ENCODE results near the gene TMEM161B.
"Not testable (repeated sequence)": the region's sequence is repeated elsewhere in the genome, so short reads cannot be mapped to it uniquely, and the experiment has no call there.

The TMEM161B gene

DNA sequence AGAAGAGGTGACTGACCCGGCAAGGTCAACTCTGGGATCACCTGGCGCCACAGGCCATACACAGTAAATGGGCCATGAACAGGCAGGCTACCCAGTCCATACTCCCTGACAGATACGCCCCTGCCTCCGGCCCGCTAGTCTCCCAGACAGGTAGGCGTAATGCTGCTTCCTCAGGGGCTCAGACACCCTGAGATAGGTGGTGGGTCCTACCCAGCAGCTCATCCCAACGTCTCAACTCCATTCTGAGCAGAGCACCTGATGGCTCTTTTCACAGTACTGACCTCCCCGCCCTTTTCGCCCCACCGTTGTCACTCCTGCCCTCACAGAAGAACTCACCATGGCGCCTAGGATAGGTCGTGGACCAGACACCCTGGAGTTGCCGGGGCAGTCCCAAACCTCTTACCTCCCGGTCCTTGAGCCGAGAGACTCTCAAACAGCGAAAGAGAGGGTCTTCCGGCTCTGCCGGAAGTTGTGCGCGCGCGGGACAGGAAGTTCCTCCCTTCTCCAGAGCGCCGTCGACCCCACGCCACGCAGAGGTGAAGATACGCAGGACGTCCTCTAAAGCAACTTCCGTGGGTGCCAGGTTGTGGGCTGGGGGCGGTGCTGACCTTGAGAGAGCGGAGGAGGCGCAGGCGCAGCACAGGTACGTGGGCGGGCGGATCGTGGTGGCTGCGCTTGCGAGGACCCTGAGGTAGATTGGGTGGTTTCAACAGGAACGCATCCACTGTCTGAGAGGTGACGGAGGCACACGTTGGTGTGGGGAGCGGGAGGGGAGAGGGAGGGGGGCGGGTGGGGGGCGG, at the start of gene TMEM161B:
TSS of gene TMEM161B (minus strand) at position 461 of the 800 bp plus-strand sequence. CDS start at position 339, 122 bp downstream.
- peak; percentile 91 for DNase-seq (ENCODE audit: low read depth)

GRCh38 chr5:88304356-88304755, 35.7 kb upstream of the TMEM161B start:
- DNase-seq (ENCODE audit: low read depth) = no peak

- peak; percentile 31 for DNase-seq (ENCODE audit: low read depth)
Measured at GRCh38 chr5:88298425-88298824, 29.8 kb upstream of the TMEM161B start.

- DNase-seq (ENCODE audit: low read depth) = peak; percentile 41
Measured at GRCh38 chr5:88290801-88291200, 22.2 kb upstream of the TMEM161B start.

DNA sequence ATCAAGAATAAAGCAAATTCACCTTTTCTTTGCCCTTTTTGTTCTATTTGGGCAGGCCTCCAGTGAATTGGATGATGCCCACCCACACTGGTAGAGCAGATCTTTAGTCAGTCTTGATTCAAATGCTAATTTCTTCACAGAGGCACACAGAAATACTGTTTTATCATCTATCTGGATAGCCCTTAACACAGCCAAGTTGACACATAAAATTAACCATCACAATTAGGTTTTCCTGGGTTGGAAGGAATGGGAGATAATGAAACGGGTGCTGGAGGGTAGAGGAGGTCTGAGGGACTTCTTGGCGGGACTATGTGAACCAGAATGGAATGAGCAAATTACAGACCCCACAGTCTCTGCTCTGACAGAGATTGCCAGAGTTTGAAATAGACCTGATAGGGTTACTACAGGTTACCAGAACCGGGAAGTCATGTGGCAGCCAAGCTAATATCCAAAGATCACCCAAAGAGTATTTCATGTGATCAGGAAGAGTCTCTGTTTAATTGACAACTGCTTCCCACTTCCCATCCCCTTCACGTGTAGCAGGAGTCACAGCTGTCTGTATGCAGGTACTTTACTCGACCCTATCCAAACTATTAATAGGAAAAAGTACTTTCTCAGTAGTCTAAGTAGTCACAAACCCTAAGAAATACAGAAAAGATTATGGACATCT, 20.0 kb upstream of the TMEM161B start:
- DNase-seq (ENCODE audit: low read depth) = no peak

DNA sequence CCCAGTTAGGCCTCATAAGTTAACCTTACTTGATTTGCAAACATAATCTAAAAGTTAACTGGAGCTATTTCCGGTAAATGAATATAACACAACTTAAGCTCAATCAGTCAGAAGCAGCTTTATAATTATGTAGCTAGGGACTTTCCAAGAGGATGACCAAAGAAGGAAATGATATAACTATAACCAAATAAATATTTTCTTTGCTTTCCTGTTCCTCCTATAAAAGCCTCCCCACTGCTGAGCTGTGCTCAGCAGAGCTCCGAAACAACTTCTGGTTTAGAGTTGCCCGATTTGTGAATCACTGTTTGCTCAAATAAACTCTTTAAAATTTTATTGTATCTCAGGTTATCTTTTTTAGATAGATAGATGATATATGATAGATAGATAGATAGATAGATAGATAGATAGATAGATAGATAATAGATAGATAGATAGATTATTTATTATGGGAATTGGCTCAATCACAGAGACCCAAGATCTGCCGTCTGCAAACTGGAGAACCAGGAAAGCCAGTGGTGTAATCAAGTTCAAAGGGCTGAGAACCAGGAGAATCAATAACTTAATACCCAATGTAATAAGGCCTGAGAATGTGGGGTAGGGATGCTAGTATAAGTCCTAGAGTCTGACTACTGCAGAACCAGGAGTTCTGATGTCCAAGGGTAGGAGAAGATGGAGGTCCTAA, 19.3 kb upstream of the TMEM161B start:
- no peak for DNase-seq (ENCODE audit: low read depth)

DNA sequence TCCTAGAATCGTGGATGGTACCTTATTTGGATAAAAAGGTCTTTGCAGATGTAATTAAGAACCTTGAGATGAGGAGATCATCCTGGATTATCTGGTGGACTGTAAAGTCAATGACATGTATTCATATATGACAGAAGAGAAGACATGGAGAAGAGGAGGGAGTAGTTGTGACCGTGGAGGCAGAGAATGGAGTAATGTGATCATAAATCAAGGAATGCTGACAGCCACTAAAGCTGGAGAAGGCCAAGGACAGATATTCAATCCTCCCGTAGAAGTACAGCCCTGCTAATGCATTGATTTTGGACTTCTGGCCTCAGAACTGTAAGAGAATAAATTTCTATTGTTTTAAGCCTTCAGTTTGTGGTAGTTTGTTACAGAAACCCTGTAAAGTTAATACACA, 18.7 kb upstream of the TMEM161B start:
- no peak for DNase-seq (ENCODE audit: low read depth)

DNA sequence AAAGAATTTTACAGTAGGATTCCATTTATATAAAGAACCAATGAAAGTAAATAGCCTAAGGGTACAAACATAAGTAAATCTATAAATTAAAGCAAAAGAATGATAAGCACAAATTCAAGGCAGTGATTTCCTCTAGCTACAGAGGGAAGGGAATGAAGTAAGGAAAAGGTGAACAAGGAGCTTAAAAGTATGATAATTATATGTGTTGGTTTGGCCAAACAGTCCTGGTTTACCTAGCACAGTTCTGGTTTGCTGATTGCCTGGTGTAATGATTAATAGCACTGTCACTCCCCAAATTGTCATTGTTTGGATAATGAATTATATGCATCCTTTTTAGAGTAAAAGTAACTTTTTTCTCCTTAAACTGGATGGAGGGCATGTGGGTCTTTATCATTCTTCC, 15.0 kb upstream of the TMEM161B start:
- DNase-seq (ENCODE audit: low read depth) = no peak

DNA sequence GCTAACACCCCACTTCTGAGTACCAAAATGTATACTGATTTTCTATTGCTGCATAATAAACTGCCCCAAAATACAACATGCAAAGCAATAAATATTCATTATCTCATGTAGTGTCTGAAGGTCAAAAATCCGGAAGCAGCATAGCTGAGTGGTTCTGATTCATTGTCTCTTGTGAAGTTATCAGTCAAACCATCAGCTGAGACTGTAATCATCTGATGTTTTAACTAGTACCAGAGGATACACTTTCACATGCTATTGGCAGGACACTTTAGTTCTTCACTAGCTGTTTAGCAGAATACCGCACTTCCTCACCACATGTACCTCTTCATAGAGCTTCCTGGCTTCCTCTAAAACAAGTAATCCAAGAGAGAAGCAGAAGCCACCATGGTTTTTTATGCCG, 12.7 kb upstream of the TMEM161B start:
- peak; percentile 20 for DNase-seq (ENCODE audit: low read depth)

- DNase-seq (ENCODE audit: low read depth) = no peak
Measured at GRCh38 chr5:88279584-88279983, 10.9 kb upstream of the TMEM161B start.

DNA sequence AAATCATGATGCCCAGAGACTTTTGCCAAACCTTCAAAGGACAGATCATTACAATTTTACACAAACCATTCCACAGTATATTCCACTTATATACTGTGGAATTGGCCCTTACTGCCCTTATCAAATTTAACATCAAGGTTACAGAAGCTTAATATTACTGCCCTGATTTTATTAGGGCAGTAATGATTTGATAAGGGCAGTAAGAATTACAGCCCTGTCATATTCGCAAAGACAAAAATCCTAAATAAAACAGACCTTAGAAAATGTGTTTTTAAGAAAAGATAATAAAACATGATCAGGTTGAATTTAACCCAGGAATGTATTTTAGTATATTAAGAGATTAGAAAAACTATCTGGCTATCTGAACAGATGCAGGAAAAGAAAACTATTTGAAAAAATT, 7.7 kb upstream of the TMEM161B start:
- DNase-seq (ENCODE audit: low read depth) = no peak

DNA sequence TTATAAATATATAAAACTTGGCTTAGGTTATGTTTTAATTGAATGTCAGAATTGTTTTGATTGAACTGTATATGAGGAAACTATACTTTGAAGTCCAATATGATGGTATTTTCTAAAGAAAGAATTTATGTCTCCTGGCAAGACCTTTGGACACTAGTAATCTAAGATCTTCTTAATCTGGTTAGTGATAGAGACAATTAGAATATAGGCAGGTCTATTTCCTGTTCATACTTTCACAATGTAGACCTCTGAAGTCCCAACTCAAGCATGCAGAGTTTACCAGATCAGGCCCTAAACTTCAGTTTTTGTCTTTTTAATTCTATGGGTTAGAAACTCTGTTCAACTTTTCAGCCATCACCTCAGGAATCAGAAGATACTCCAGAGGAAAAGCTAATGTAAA, 6.9 kb upstream of the TMEM161B start:
- no peak for DNase-seq (ENCODE audit: low read depth)

DNA sequence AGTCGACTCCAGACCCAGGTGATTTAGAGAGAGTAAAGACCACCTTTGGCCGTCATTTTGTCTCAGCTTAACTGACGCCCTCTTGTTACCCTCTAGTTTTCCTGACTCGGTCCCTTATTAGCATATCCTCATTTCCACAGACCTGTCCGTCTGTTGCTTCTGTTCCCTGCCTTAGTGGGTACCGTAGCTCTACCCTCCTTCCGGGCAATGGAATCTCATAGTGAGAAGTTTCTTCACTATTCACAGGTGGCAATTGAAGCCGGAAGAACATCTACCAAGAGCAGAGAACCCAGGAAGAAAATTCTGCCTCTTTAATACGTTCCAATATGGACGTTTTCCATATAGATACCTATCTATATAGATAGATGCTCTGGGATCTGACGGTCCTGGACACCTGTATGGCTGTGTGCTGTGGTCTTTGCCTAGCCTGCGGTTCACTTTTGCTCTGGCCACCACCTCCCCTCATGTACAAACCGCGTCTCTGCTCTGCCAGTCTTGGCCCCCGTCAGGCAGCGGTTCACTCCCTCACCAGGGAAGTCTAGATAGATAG, 652 bp upstream of the TMEM161B start:
- peak; percentile 29 for DNase-seq (ENCODE audit: low read depth)

DNA sequence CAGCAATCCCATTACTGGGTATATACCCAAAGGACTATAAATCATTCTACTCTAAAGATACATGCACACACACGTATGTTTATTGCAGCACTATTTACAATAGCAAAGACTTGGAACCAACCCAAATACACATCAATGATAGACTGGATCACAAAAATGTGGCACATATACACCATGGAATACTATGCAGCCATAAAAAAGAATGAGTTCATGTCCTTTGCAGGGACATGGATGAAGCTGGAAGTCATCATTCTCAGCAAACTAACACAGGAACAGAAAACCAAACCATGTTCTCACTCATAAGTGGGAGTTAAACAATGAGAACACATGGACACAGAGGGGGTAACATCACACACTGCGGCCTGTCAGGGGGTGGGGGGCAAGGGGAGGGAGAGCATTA, 4.1 kb downstream of the TMEM161B start:
- not testable (repeated sequence) for DNase-seq (ENCODE audit: low read depth)

DNA sequence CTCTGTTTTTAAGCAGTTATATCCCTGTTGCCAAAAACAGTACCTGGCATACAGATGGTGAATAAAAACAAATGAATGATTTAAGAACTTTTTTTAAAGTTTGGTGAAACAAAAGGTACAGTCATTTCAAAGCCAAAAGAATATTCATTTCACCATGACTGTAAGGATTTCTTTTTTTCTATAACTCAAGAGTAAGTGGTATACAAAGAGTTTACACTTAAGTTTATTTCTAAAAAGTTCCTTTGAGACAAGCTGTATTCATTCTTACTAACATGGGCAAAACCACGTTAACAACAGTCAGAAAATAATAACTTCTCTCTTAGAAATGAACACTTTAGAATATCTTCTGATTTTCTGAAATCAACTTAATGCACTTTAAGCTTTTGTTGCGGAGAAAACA, 5.3 kb downstream of the TMEM161B start:
- DNase-seq (ENCODE audit: low read depth) = no peak

GRCh38 chr5:88262116-88262515, 6.5 kb downstream of the TMEM161B start:
- peak; percentile 15 for DNase-seq (ENCODE audit: low read depth)

DNA sequence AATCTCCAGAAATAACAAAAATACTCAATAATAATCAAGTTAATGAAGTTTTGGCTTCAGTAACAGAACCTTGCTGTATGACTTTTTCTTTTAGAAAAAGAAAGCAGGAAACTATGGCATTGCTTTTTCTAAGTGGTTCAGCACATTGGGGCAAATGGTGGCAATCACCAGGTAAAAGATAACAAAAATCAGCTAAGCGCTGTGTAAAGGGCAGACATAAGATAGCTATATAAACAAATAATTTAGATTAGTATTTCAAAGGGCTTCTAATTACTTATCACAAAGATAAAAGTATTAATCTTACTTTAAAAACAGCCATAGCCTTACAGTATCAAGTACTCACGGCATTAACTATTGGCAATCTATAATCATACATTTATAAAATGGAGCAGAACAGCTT, 10.0 kb downstream of the TMEM161B start:
- DNase-seq (ENCODE audit: low read depth) = no peak

- no peak for DNase-seq (ENCODE audit: low read depth)
Measured at GRCh38 chr5:88256872-88257271, 11.8 kb downstream of the TMEM161B start.

DNA sequence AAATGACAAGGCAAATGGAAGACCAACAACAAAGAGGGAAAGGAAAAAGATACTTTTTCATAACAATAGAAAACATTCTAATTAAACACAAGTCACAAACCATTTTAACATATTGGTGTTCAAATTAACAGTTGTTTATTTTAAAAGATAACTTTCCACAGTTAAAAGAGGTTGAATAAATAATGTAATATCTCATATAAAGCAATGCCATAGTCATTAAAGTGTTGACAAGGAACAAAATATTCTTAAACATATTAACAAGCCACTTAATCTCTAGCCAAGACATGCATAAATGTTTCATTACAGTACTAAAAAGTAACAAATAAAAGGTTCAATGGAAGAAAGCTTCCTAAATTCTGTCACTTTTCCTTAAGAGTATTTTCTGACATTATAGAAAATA, 12.6 kb downstream of the TMEM161B start:
- no peak for DNase-seq (ENCODE audit: low read depth)

- no peak for DNase-seq (ENCODE audit: low read depth)
Measured at GRCh38 chr5:88254320-88254719, 14.3 kb downstream of the TMEM161B start.

- DNase-seq (ENCODE audit: low read depth) = peak; percentile 23
Measured at GRCh38 chr5:88251048-88251711, 17.5 kb downstream of the TMEM161B start.

GRCh38 chr5:88250010-88250409, 18.6 kb downstream of the TMEM161B start:
- no peak for DNase-seq (ENCODE audit: low read depth)

All from EH (cell line).